H1 (cell line): ENCODE measurements around the gene TPP1.

Experiments
- CEBPB ChIP-seq: IDR thresholded peaks from 2 replicates; pipeline ENCODE4 v1.6.1; 2012; ENCODE audit warnings: low read depth, low read length
- CTCF ChIP-seq, 3 experiments: IDR thresholded peaks; 1 replicate in 2 of 3; 2 replicates in 1 of 3; pipeline versions ENCODE4 v1.5.1 to v1.6.1; 2011; ENCODE audit warnings: low read length in 3 of 3, mild to moderate bottlenecking in 3 of 3, inconsistent platforms in 2 of 3, low read depth in 1 of 3, moderate library complexity in 1 of 3; ENCODE audit not compliant: insufficient read depth in 1 of 3; ENCODE audit errors: control extremely low read depth in 1 of 3
- EZH2 ChIP-seq: fragments of 200-600 bp; sonication (generic); IDR thresholded peaks from 2 replicates; pipeline ENCODE4 v1.7.1; 2012; ENCODE audit warnings: low read depth, mild to moderate bottlenecking, moderate library complexity, low read length, inconsistent platforms; ENCODE audit not compliant: severe bottlenecking
- GABPA ChIP-seq: IDR thresholded peaks from 2 replicates; pipeline ENCODE4 v1.6.1; 2011; ENCODE audit warnings: mild to moderate bottlenecking, low read length, moderate library complexity, borderline replicate concordance; ENCODE audit not compliant: insufficient read depth
- POLR2A ChIP-seq, 2 experiments: IDR thresholded peaks; 1 replicate in 1 of 2; 2 replicates in 1 of 2; pipeline ENCODE4 v1.6.1; 2011; ENCODE audit warnings: low read depth in 2 of 2, low read length in 2 of 2, mild to moderate bottlenecking in 2 of 2; ENCODE audit errors: control extremely low read depth in 1 of 2
- SP1 ChIP-seq: IDR thresholded peaks from 2 replicates; pipeline ENCODE4 v1.6.1; 2011; ENCODE audit warnings: low read depth, low read length
- SRF ChIP-seq: IDR thresholded peaks from 2 replicates; pipeline ENCODE4 v1.6.1; 2011; ENCODE audit warnings: mild to moderate bottlenecking, low read depth, low read length, moderate library complexity

GRCh38 chr11:6579681-6580080 is 39.5 kb downstream of the TPP1 start:
- TF ChIP-seq CEBPB, result no peak
- TF ChIP-seq CTCF (IDR thresholded peaks at IDR 0.05; ENCODE audit: control extremely low read depth in 1 of 3, insufficient read depth in 1 of 3, low read depth in 1 of 3, low read length in 3 of 3), result no peak
- TF ChIP-seq EZH2, result no peak
- TF ChIP-seq POLR2A (IDR thresholded peaks at IDR 0.05; ENCODE audit: control extremely low read depth in 1 of 2, low read depth in 2 of 2, low read length in 2 of 2), result no peak
- TF ChIP-seq GABPA, result no peak
- TF ChIP-seq SP1, result no peak
- TF ChIP-seq SRF, result no peak
